Activated CD8-positive, alpha-beta memory T cell treated with anti-CD3 and anti-CD28 coated beads, Interleukin-2, amount 50 U/mL, for 4 hours (primary cell): ENCODE results near the gene SLC39A12.

Source experiments
- DNase-seq: peaks from one replicate; pipeline ENCODE4 v3.0.0-alpha.2; 2020

The SLC39A12 gene

DNA sequence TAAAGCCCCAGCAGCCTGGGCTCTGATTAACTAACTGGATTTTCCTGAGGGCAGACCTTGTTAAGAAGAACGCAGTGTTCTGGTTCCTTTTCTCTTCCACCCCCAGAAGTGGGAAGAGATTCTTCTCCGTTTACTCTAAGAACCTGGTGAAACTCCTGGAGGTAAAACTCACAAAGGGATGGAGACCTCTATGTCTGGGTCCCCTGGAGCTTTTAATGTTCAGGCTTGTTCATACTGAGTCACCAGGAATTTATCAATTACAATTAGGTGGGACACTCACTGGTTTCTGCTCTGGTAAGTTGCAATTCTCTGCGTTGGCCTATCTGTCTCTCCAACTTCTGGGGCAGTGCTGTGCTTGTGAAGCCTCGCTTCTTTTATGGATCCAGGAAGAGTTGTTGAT, 115.2 kb downstream of the SLC39A12 start:
- DNase-seq: no peak

- DNase-seq: no peak
Measured at GRCh38 chr10:18068401-18068800, 116.7 kb downstream of the SLC39A12 start.

GRCh38 chr10:18071591-18071990, 119.9 kb downstream of the SLC39A12 start:
- DNase-seq: no peak

DNA sequence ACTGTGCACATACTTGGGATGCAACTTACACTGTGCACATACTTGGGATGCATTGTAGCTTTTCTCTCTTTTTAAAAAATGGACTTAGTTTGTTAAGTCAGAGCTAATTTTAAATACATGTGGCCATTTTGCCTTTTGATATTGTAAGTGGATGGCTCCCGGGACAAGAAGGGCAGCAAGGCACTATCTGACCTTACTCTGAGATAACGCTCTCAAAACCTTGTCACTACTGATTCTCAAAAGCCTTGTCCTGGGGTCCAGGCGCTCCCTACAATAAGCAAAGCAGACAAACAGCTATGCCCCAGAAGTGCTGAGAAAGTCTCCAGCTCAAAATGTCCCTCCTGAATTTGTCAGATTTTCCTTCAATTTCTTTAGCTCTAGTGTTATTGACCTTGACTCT, 121.6 kb downstream of the SLC39A12 start:
- no peak for DNase-seq

DNA sequence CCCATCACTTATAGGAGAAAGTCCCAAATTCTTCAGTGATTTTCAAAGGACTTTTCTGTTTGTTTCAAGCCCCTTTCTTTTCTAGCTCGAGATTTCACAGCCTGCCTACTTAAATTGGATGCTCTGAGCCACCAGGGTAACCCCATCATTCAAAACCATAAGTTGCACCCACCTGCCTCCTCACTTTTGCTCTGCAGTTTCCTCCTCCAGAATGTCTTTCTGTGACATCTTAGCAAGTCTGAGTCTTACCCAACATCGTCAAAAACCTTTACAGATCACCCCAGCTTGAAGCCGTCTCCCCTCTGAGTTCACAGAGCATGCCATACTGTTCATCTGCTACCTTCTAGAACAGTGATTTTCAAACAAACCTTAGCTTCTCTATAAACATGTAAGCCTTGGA, 124.2 kb downstream of the SLC39A12 start:
- no peak for DNase-seq

- no peak for DNase-seq
Measured at GRCh38 chr10:18079665-18080295, 128.1 kb downstream of the SLC39A12 start.

- no peak for DNase-seq
Measured at GRCh38 chr10:18082381-18082780, 130.7 kb downstream of the SLC39A12 start.

GRCh38 chr10:18085855-18086254, 134.1 kb downstream of the SLC39A12 start:
- no peak for DNase-seq

DNA sequence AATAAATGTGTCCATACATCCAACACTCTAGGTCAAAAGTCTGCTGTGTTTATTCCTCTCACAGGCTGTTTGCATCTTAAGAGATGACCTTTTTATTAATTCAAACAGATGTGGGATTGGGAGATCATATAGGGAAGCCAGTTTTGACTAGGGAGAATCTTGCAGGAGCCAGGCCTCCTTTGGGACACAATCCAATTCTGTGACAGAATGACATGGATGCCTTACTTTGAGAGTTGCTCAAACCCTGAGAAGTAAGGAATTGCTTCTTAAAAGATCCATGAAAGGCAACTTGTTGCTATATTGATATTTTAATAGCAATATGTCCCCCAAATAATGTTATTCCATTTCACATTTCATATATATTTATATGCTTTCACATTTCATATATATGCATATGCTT, 135.0 kb downstream of the SLC39A12 start:
- DNase-seq: no peak

- DNase-seq: no peak
Measured at GRCh38 chr10:18087355-18087754, 135.6 kb downstream of the SLC39A12 start.
